CD4-positive, CD25-positive, alpha-beta regulatory T cell (primary cell): Measurements from ENCODE around the gene LST1. TPM values are rescaled to one million over a fixed set of nuclear protein-coding genes. Genes with fewer than 3 reads are reported as not detected.

ENCODE experiments used
- ATAC-seq, 2 donors: fragments of 150-1000 bp; cut with Tn5 transposase; one replicate each; pipeline ENCODE4 v1.10.0; 2021; ENCODE audit warnings: low read depth in 2 of 2, moderate number of reproducible peaks in 2 of 2, moderate library complexity in 1 of 2
- DNase-seq, 3 donors: peaks; one replicate each; pipeline versions ENCODE4 v3.0.0 to v3.0.0-alpha.2; 2012 to 2022; ENCODE audit warnings: mixed read lengths in 1 of 3
- H3K27ac ChIP-seq: one replicate; pipeline ENCODE4 v1.7.0; 2013; ENCODE audit warnings: mild to moderate bottlenecking, low read length; ENCODE audit not compliant: insufficient read depth, poor library complexity, severe bottlenecking
- H3K27me3 ChIP-seq: one replicate; pipeline ENCODE4 v1.7.0; 2013; ENCODE audit warnings: low read length; ENCODE audit not compliant: control insufficient read depth, insufficient read depth
- H3K36me3 ChIP-seq: one replicate; pipeline ENCODE4 v1.7.0; 2013; ENCODE audit warnings: mild to moderate bottlenecking, low read length, moderate library complexity; ENCODE audit not compliant: control insufficient read depth, insufficient read depth
- H3K4me1 ChIP-seq: 2 replicates; pipeline ENCODE4 v1.7.0; 2013; ENCODE audit warnings: mild to moderate bottlenecking, low read length; ENCODE audit not compliant: insufficient read depth, control insufficient read depth, poor library complexity, severe bottlenecking
- H3K4me3 ChIP-seq: one replicate; pipeline ENCODE4 v1.7.0; 2013; ENCODE audit warnings: low read depth, mild to moderate bottlenecking, low read length, moderate library complexity
- H3K9me3 ChIP-seq, 2 experiments: 1 replicate in 1 of 2; 2 replicates in 1 of 2; pipeline ENCODE4 v1.7.0; 2013; ENCODE audit warnings: low read length in 2 of 2, mild to moderate bottlenecking in 1 of 2, moderate library complexity in 1 of 2; ENCODE audit not compliant: control insufficient read depth in 2 of 2
- H3K27ac Mint-ChIP-seq, 3 donors: one replicate each; pipeline ENCODE4 v1.8.0; 2020 to 2022; ENCODE audit warnings: mild to moderate bottlenecking in 3 of 3, mixed read lengths in 3 of 3, moderate library complexity in 2 of 3
- H3K27me3 Mint-ChIP-seq: one replicate; pipeline ENCODE4 v1.8.0; 2022; ENCODE audit warnings: mild to moderate bottlenecking, mixed read lengths
- H3K36me3 Mint-ChIP-seq: one replicate; pipeline ENCODE4 v1.8.0; 2020; ENCODE audit warnings: mixed read lengths
- H3K4me1 Mint-ChIP-seq, 4 donors: one replicate each; pipeline ENCODE4 v1.8.0; 2020 to 2022; ENCODE audit warnings: mixed read lengths in 4 of 4, mild to moderate bottlenecking in 1 of 4
- H3K4me3 Mint-ChIP-seq, 4 donors: one replicate each; pipeline ENCODE4 v1.8.0; 2020 to 2022; ENCODE audit warnings: mild to moderate bottlenecking in 4 of 4, mixed read lengths in 4 of 4, moderate library complexity in 3 of 4
- H3K9me3 Mint-ChIP-seq, 7 donors: one replicate each; pipeline ENCODE4 v1.8.0; 2020 to 2022; ENCODE audit warnings: mixed read lengths in 7 of 7, mild to moderate bottlenecking in 3 of 7, moderate library complexity in 2 of 7
- polyA plus RNA-seq, 4 donors: library from polyadenylated mRNA; unstranded; fragments of 300-500 nt; fragmentation: Illumina TruSeq; gene quantifications; one replicate each; pipeline ENCODE4 v1.2.3, GENCODE V29; 2021
- total RNA-seq: library from RNA; stranded (reverse); gene quantifications from one replicate; pipeline ENCODE4 v1.2.3, GENCODE V29; 2022

Gene LST1
- total and polyA plus RNA-seq, 5 donors from 2014 or later = 8.0 to 12.9 (median 9.1) TPM

GRCh38 chr6:31609519-31610406, 23.7 kb downstream of the LST1 start:
- Histone ChIP-seq H3K4me3 (no peak overlapping the region), H3K27me3 (no peaks in the 10 kb centered on the region), H3K27ac (no peak overlapping the region), H3K9me3 (no peaks in the 10 kb centered on the region), H3K4me1 (no peaks in the 10 kb centered on the region), H3K36me3 (no peaks in the 10 kb centered on the region)
- DNase-seq (no peak), ATAC-seq (no peak)
- H3K27ac Mint-ChIP-seq = peak overlapping the region in 1 of 3 donors; percentile 49
- H3K4me1 Mint-ChIP-seq = peaks cover 0 to 5% (median 2%) of the 10 kb centered on the region in 4 donors
- no peaks in the 10 kb centered on the region for H3K27me3 Mint-ChIP-seq
- H3K36me3 Mint-ChIP-seq = no peaks in the 10 kb centered on the region
- peak overlapping the region in 1 of 4 donors; percentile 28 for H3K4me3 Mint-ChIP-seq
- H3K9me3 Mint-ChIP-seq = no peaks in the 10 kb centered on the region

- no peak overlapping the region for H3K4me3 Mint-ChIP-seq
- no peaks in the 10 kb centered on the region for H3K36me3 ChIP-seq
- H3K4me1 Mint-ChIP-seq = peaks cover 0 to 17% (median 5%) of the 10 kb centered on the region in 4 donors
- no peaks in the 10 kb centered on the region for H3K9me3 Mint-ChIP-seq
- H3K36me3 Mint-ChIP-seq = no peaks in the 10 kb centered on the region
- H3K27ac ChIP-seq = no peak overlapping the region
- no peaks in the 10 kb centered on the region for H3K27me3 Mint-ChIP-seq
- DNase-seq (no peak), ATAC-seq (no peak)
- H3K4me1 ChIP-seq = peaks cover 6% of the 10 kb centered on the region
- peak overlapping the region in 1 of 3 donors; percentile 37 for H3K27ac Mint-ChIP-seq
- H3K9me3 ChIP-seq = no peaks in the 10 kb centered on the region
- H3K27me3 ChIP-seq = no peaks in the 10 kb centered on the region
- H3K4me3 ChIP-seq = no peak overlapping the region
Observed at GRCh38 chr6:31610968-31611367, 24.9 kb downstream of the LST1 start.

GRCh38 chr6:31614075-31614619, 28.1 kb downstream of the LST1 start:
- Histone ChIP-seq H3K9me3 (no peaks in the 10 kb centered on the region), H3K4me3 (no peak overlapping the region), H3K36me3 (no peaks in the 10 kb centered on the region), H3K27me3 (no peaks in the 10 kb centered on the region), H3K4me1 (peaks cover 8% of the 10 kb centered on the region), H3K27ac (no peak overlapping the region)
- Mint-ChIP-seq H3K36me3 (no peaks in the 10 kb centered on the region), H3K27me3 (no peaks in the 10 kb centered on the region), H3K27ac (no peak overlapping the region), H3K9me3 (no peaks in the 10 kb centered on the region), H3K4me1 (peaks cover 0 to 31% (median 7%) of the 10 kb centered on the region in 4 donors), H3K4me3 (no peak overlapping the region)
- ATAC-seq = no peak
- DNase-seq = no peak

- peak within 1 kb of the TSS; percentile 7 for H3K4me3 ChIP-seq
Observed at GRCh38 chr6:31614684-31615578, 28.9 kb downstream of the LST1 start, which contains the start of gene AIF1. TSS of gene AIF1 (plus strand) at chr6:31615234. CDS start at chr6:31615330, 96 bp downstream.

GRCh38 chr6:31615748-31616147, 29.7 kb downstream of the LST1 start:
- Histone ChIP-seq H3K36me3 (no peaks in the 10 kb centered on the region), H3K9me3 (no peaks in the 10 kb centered on the region), H3K4me3 (peak overlapping the region; percentile 7), H3K27me3 (no peaks in the 10 kb centered on the region), H3K4me1 (peaks cover 8% of the 10 kb centered on the region), H3K27ac (no peak overlapping the region)
- ATAC-seq (no peak), DNase-seq (peak in 1 of 3 donors; percentile 48)
- Mint-ChIP-seq H3K9me3 (no peaks in the 10 kb centered on the region), H3K36me3 (no peaks in the 10 kb centered on the region), H3K27me3 (no peaks in the 10 kb centered on the region), H3K27ac (peak overlapping the region; percentile 69 to 95 (median 72)), H3K4me1 (peaks cover 0 to 40% (median 12%) of the 10 kb centered on the region in 4 donors), H3K4me3 (peak overlapping the region; percentile 5 to 93 (median 75))

More at GRCh38 chr6:31614684-31615578, 28.9 kb downstream of the LST1 start, which contains the start of gene AIF1:
- peak within 1 kb of the TSS; percentile 72 to 95 (median 83) for H3K27ac Mint-ChIP-seq
- H3K9me3 ChIP-seq = no peaks in the 10 kb centered on the region
- DNase-seq (no peak), ATAC-seq (no peak)
- no peaks in the 10 kb centered on the region for H3K36me3 Mint-ChIP-seq
- no peaks in the 10 kb centered on the region for H3K9me3 Mint-ChIP-seq
- peaks cover 8% of the 10 kb centered on the region for H3K4me1 ChIP-seq
- H3K36me3 ChIP-seq = no peaks in the 10 kb centered on the region
- H3K4me1 Mint-ChIP-seq = peaks cover 0 to 37% (median 8%) of the 10 kb centered on the region in 4 donors
- H3K27me3 Mint-ChIP-seq = no peaks in the 10 kb centered on the region
- no peaks in the 10 kb centered on the region for H3K27me3 ChIP-seq
- H3K4me3 Mint-ChIP-seq = peak within 1 kb of the TSS; percentile 5 to 93 (median 75)
- H3K27ac ChIP-seq = no peak within 1 kb of the TSS

- Mint-ChIP-seq H3K27ac (no peak overlapping the region), H3K9me3 (no peaks in the 10 kb centered on the region), H3K4me1 (peaks cover 5 to 49% (median 19%) of the 10 kb centered on the region in 4 donors), H3K27me3 (no peaks in the 10 kb centered on the region), H3K36me3 (no peaks in the 10 kb centered on the region), H3K4me3 (peak overlapping the region in 2 of 4 donors; percentile 39 to 70)
- DNase-seq (no peak), ATAC-seq (no peak)
- H3K4me1 ChIP-seq = peaks cover 19% of the 10 kb centered on the region
- H3K9me3 ChIP-seq = no peaks in the 10 kb centered on the region
- H3K36me3 ChIP-seq = no peaks in the 10 kb centered on the region
- no peaks in the 10 kb centered on the region for H3K27me3 ChIP-seq
- H3K27ac ChIP-seq = no peak overlapping the region
- H3K4me3 ChIP-seq = no peak overlapping the region
Observed at GRCh38 chr6:31617010-31617409, 30.9 kb downstream of the LST1 start.
